Tibial nerve (tissue), 4 donors: ENCODE results near the gene CDC14B. TPM values are rescaled to one million over a fixed set of nuclear protein-coding genes. Genes with fewer than 3 reads are reported as not detected.
"Not testable (repeated sequence)": the region's sequence is repeated elsewhere in the genome, so short reads cannot be mapped to it uniquely, and the experiment has no call there.

Experiments
- DNase-seq, 2 donors: peaks; one replicate each; pipeline ENCODE4 v3.0.0-alpha.2; 2019; ENCODE audit warnings: low spot score in 2 of 2
- H3K27ac ChIP-seq, 4 donors: fragments of 200-600 bp; sonication (generic) in 3 of 4; one replicate each; pipeline ENCODE4 v1.5.1; 2017 to 2019; ENCODE audit warnings: mild to moderate bottlenecking in 1 of 4
- H3K27me3 ChIP-seq, 2 donors: fragments of 200-600 bp; sonication (generic) in 1 of 2; one replicate each; pipeline versions ENCODE4 v1.5.1 to v1.6.0; 2017 to 2019
- H3K36me3 ChIP-seq, 3 donors: fragments of 200-600 bp; sonication (generic); one replicate each; pipeline ENCODE4 v1.5.1; 2018 to 2019
- H3K4me1 ChIP-seq, 4 donors: fragments of 200-600 bp; sonication (generic) in 3 of 4; one replicate each; pipeline ENCODE4 v1.5.1; 2017 to 2019
- H3K4me3 ChIP-seq, 4 donors: fragments of 200-600 bp; sonication (generic) in 3 of 4; one replicate each; pipeline ENCODE4 v1.5.1; 2017 to 2019; ENCODE audit warnings: mild to moderate bottlenecking in 1 of 4, moderate library complexity in 1 of 4
- H3K9me3 ChIP-seq, 4 donors: fragments of 200-600 bp; sonication (generic) in 3 of 4; one replicate each; pipeline ENCODE4 v1.5.1; 2017 to 2019
- CTCF ChIP-seq, 5 experiments: fragments of 200-600 bp in 3 of 5; fragments of 450-650 bp in 2 of 5; sonication (generic) in 3 of 5; IDR thresholded peaks; one replicate each; pipeline ENCODE4 v1.5.1; 2016 to 2019; ENCODE audit warnings: antibody characterized with exemption in 5 of 5, mild to moderate bottlenecking in 3 of 5, moderate library complexity in 2 of 5
- EP300 ChIP-seq, 2 donors: sonication (generic); formaldehyde crosslinking; IDR thresholded peaks; one replicate each; pipeline ENCODE4 v1.6.1; 2017; ENCODE audit warnings: antibody characterized with exemption in 2 of 2, mild to moderate bottlenecking in 1 of 2
- POLR2A ChIP-seq, 2 donors: fragments of 450-650 bp; IDR thresholded peaks; one replicate each; pipeline ENCODE4 v1.6.1; 2017; ENCODE audit warnings: antibody characterized with exemption in 2 of 2, mild to moderate bottlenecking in 2 of 2, moderate library complexity in 2 of 2
- whole genome bisulfite sequencing, 2 donors: methylation state at CpG; one replicate each; pipeline ENCODE4 v1.1.5; 2018; 5-methylcytosine and 5-hydroxymethylcytosine counted together
- total RNA-seq, 4 donors: library from RNA; depleted of rRNA; stranded (reverse); fragments of >200 nt; gene quantifications; one replicate each; pipeline ENCODE4 v1.1.0, GENCODE V29; 2016

CDC14B gene
- total RNA-seq, 4 donors from 2014 or later: 25.9 to 34.1 (median 27.6) TPM

- Histone ChIP-seq H3K4me3 (no peak overlapping the region), H3K36me3 (no peaks in the 10 kb centered on the region), H3K4me1 (no peaks in the 10 kb centered on the region), H3K27me3 (no peaks in the 10 kb centered on the region), H3K27ac (peak overlapping the region in 1 of 4 donors; percentile 45), H3K9me3 (no peaks in the 10 kb centered on the region)
- 60 to 77% methylated on average over 3 of the region's 3 CpGs for WGBS, 2 donors
- no peak for TF ChIP-seq POLR2A (IDR thresholded peaks at IDR 0.05)
- TF ChIP-seq EP300 (IDR thresholded peaks at IDR 0.05): peak in 1 of 2 donors; percentile 81
- peak in 1 of 2 donors; percentile 41 for DNase-seq
These were observed 15.7 kb downstream of the CDC14B start for GRCh38 chr9:96604004-96604319.

- 74 to 75% methylated on average over 8 of the region's 8 CpGs for WGBS, 2 donors
- peak in 1 of 2 donors; percentile 8 for TF ChIP-seq EP300 (IDR thresholded peaks at IDR 0.05)
- no peak for TF ChIP-seq POLR2A (IDR thresholded peaks at IDR 0.05)
These were observed 16.2 kb downstream of the CDC14B start for GRCh38 chr9:96603305-96604003.

GRCh38 chr9:96599298-96599697 lies 20.3 kb downstream of the CDC14B start:
- Histone ChIP-seq H3K4me3 (no peak overlapping the region), H3K4me1 (no peaks in the 10 kb centered on the region), H3K36me3 (no peaks in the 10 kb centered on the region), H3K27me3 (no peaks in the 10 kb centered on the region), H3K27ac (no peak overlapping the region), H3K9me3 (no peaks in the 10 kb centered on the region)
- no peak for DNase-seq
- no peak for TF ChIP-seq EP300 (IDR thresholded peaks at IDR 0.05)
- TF ChIP-seq CTCF (IDR thresholded peaks at IDR 0.05): no peak
- TF ChIP-seq POLR2A (IDR thresholded peaks at IDR 0.05): no peak
- WGBS, 2 donors: 87 to 90% methylated on average over 5 of the region's 5 CpGs

More at GRCh38 chr9:96603305-96604003, 16.2 kb downstream of the CDC14B start:
- no peaks in the 10 kb centered on the region for H3K36me3 ChIP-seq
- peak overlapping the region in 1 of 4 donors; percentile 45 for H3K27ac ChIP-seq
- no peak overlapping the region for H3K4me3 ChIP-seq
- no peaks in the 10 kb centered on the region for H3K4me1 ChIP-seq
- H3K9me3 ChIP-seq: no peaks in the 10 kb centered on the region
- no peak for DNase-seq
- H3K27me3 ChIP-seq: no peaks in the 10 kb centered on the region

- no peaks in the 10 kb centered on the region for H3K36me3 ChIP-seq
- no peaks in the 10 kb centered on the region for H3K4me1 ChIP-seq
- DNase-seq: no peak
- H3K9me3 ChIP-seq: no peaks in the 10 kb centered on the region
- H3K27ac ChIP-seq: no peak overlapping the region
- TF ChIP-seq CTCF (IDR thresholded peaks at IDR 0.05) (no peak), POLR2A (IDR thresholded peaks at IDR 0.05) (no peak), EP300 (IDR thresholded peaks at IDR 0.05) (no peak)
- no peaks in the 10 kb centered on the region for H3K27me3 ChIP-seq
- no peak overlapping the region for H3K4me3 ChIP-seq
- 91 to 94% methylated on average over 5 of the region's 5 CpGs for WGBS, 2 donors
These were observed 23.0 kb downstream of the CDC14B start for GRCh38 chr9:96596601-96597111.

- Histone ChIP-seq H3K27ac (no peak overlapping the region), H3K4me3 (no peak overlapping the region), H3K36me3 (no peaks in the 10 kb centered on the region), H3K27me3 (no peaks in the 10 kb centered on the region), H3K4me1 (no peaks in the 10 kb centered on the region), H3K9me3 (no peaks in the 10 kb centered on the region)
- 78 to 79% methylated on average over 12 of the region's 12 CpGs for WGBS, 2 donors
- DNase-seq: no peak
- TF ChIP-seq POLR2A (IDR thresholded peaks at IDR 0.05): no peak
- no peak for TF ChIP-seq EP300 (IDR thresholded peaks at IDR 0.05)
- TF ChIP-seq CTCF (IDR thresholded peaks at IDR 0.05): no peak
These were observed 32.0 kb downstream of the CDC14B start for GRCh38 chr9:96587338-96588315.

- DNase-seq: no peak
- Histone ChIP-seq H3K27me3 (no peaks in the 10 kb centered on the region), H3K36me3 (no peaks in the 10 kb centered on the region), H3K9me3 (no peaks in the 10 kb centered on the region), H3K4me1 (no peaks in the 10 kb centered on the region), H3K27ac (no peak overlapping the region), H3K4me3 (no peak overlapping the region)
- TF ChIP-seq EP300 (IDR thresholded peaks at IDR 0.05): no peak
- no peak for TF ChIP-seq POLR2A (IDR thresholded peaks at IDR 0.05)
- TF ChIP-seq CTCF (IDR thresholded peaks at IDR 0.05): no peak
These were observed 34.2 kb downstream of the CDC14B start for GRCh38 chr9:96585426-96585825.

- H3K9me3 ChIP-seq, H3K4me1 ChIP-seq, DNase-seq, H3K27me3 ChIP-seq, H3K27ac ChIP-seq, H3K4me3 ChIP-seq, H3K36me3 ChIP-seq: not testable (repeated sequence)
- 83 to 87% methylated on average over 2 of the region's 2 CpGs for WGBS, 2 donors
These were observed 37.4 kb downstream of the CDC14B start for GRCh38 chr9:96582199-96582598.
